ENCODE measurements around the gene PLCD3.

DNA sequence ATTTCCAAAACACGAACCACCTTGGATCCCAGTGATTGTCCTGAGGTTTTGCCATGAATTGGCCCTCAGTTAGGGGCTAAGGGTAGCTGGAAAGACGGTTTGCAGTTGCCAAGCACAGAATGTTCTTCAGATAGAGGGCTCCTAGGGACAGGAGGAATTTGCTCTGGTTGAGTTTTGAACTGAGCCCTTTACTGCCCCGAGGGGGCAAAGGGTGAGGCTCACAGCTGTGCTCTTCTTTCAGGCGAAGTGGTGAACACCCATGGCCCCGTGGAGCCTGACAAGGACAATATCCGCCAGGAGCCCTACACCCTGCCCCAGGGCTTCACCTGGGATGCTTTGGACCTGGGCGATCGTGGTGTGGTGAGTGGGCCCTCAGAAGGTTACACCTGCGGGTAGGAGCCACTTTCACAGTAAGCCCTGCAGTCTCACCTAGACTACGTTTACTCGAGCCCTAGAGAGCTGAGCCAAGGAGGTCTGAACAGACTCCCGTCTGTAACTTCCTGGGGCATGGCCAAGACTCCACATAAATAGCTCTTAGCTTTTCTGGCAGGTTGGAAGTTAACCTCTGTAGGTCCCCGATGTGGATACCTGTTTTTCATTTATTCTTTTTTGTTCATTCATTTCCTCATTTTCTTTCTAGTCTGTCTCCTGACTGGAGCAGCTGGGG, 38.7 kb downstream of the PLCD3 start:
- TF ChIP-seq, protein P1, sequence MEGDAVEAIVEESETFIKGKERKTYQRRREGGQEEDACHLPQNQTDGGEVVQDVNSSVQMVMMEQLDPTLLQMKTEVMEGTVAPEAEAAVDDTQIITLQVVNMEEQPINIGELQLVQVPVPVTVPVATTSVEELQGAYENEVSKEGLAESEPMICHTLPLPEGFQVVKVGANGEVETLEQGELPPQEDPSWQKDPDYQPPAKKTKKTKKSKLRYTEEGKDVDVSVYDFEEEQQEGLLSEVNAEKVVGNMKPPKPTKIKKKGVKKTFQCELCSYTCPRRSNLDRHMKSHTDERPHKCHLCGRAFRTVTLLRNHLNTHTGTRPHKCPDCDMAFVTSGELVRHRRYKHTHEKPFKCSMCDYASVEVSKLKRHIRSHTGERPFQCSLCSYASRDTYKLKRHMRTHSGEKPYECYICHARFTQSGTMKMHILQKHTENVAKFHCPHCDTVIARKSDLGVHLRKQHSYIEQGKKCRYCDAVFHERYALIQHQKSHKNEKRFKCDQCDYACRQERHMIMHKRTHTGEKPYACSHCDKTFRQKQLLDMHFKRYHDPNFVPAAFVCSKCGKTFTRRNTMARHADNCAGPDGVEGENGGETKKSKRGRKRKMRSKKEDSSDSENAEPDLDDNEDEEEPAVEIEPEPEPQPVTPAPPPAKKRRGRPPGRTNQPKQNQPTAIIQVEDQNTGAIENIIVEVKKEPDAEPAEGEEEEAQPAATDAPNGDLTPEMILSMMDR (IDR thresholded peaks at IDR 0.05), result no peak
- TF ChIP-seq POLR2A (IDR thresholded peaks at IDR 0.05), result no peak
